Retina (tissue), 1 donor: ENCODE results near the gene NUS1.
"Not testable (repeated sequence)": the region's sequence is repeated elsewhere in the genome, so short reads cannot be mapped to it uniquely, and the experiment has no call there.

ENCODE experiments used
- DNase-seq: peaks from one replicate; pipeline ENCODE4 v3.0.0-alpha.2; 2016

Gene NUS1

DNA sequence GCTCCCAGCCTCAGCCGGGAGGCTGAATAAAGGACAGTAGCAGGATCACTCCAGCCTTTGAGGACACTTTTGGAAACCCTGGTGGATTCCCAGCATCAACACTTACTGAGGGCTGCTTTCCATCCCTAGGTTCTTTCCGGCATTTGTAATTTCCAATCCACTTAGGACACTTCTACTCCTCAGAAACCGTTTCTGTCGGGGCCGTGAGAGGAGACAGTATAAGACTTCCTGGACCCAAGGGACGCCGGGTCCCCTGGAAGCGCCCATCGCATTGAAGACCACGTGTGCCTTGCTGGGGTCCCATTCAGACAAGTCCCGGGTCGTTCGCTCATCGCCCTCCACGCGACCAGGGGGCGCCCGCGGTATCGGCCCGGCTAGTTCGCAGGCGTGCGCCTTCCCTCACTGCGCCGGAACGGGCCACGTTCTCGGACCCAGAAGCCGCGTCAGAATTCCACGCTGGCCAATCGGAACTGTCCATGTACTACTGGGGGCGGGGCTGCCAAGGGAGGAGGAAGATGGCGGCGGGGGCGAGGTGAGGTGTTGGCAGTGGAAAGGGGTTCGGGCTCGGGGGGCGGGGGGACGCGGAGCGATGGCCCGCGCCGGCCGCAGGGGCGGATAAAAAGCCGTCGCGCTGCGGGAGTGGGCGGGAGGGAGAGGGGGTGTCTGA, at the start of gene NUS1:
NUS1 (plus strand) TSS at position 479 of the 667 bp plus-strand sequence. CDS start 202 bp downstream, outside the sequence.
- peak; percentile 97 for DNase-seq

GRCh38 chr6:117627533-117627932, 47.7 kb upstream of the NUS1 start:
- DNase-seq: no peak

- no peak for DNase-seq
These were observed 46.1 kb upstream of the NUS1 start for GRCh38 chr6:117629119-117629660.

- DNase-seq: no peak
These were observed 37.5 kb upstream of the NUS1 start for GRCh38 chr6:117637770-117638169.

DNA sequence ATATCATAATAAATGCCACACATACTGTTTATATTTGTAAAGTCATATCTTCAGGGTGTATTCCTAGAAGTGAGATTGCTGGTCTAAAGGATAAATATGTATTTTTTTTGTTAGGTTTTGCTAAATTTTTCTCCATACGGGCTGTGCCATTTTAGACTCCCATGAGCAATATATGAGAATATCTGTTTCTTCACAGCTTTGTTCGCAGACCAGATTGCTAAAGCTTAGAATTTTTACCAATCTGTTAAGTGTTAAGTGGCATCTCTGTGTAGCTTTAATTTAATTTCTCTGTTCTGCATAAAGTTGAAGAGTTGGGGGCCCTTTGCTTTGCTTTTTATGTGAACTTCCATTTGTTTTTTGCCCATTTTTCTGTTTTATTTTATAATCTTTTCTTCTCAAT, 32.3 kb upstream of the NUS1 start:
- DNase-seq: no peak

- DNase-seq: not testable (repeated sequence)
These were observed 23.3 kb upstream of the NUS1 start for GRCh38 chr6:117651984-117652383.

GRCh38 chr6:117653949-117654348, 21.3 kb upstream of the NUS1 start:
- DNase-seq: no peak

- no peak for DNase-seq
These were observed 19.9 kb upstream of the NUS1 start for GRCh38 chr6:117655380-117655779.

GRCh38 chr6:117666881-117667280, 8.4 kb upstream of the NUS1 start:
- DNase-seq: no peak

DNA sequence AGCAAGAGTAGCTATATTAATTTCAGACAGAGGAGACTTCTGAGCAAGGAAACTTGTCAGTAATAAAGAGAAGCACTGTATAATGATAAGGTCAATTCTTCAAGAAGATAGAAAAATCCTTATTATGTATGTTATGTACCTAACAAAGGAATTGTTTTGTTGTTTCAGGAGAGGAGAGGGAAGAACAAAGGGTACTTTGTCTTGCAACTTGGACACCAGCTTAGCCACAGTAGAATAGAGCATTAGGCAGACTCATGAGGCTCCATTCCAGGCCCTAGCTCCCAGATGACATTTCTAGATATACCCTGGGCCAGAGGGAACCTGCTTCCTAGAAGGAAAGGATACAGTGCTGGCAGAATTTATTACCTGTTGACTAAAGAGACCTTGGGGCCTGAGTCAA, 6.5 kb upstream of the NUS1 start:
- DNase-seq: no peak

DNA sequence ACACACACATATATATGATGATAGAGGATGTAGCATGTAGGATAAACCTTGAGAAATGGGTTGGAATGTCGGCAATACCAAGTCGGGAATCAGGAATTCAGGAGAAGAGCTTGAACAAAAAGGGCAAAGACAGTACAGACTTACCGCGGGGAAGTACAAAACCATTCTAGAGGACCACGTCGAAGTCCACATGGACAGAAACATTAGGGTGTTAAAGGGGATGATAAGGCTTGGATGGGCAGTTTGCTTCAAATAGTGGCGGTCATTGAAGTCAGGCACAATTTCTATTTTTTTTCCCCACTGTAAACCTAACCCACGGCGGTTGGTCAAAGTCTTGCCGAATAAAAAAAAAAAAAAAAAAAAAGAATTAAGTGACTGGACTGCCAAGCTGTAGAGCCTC, 766 bp upstream of the NUS1 start:
- no peak for DNase-seq

DNA sequence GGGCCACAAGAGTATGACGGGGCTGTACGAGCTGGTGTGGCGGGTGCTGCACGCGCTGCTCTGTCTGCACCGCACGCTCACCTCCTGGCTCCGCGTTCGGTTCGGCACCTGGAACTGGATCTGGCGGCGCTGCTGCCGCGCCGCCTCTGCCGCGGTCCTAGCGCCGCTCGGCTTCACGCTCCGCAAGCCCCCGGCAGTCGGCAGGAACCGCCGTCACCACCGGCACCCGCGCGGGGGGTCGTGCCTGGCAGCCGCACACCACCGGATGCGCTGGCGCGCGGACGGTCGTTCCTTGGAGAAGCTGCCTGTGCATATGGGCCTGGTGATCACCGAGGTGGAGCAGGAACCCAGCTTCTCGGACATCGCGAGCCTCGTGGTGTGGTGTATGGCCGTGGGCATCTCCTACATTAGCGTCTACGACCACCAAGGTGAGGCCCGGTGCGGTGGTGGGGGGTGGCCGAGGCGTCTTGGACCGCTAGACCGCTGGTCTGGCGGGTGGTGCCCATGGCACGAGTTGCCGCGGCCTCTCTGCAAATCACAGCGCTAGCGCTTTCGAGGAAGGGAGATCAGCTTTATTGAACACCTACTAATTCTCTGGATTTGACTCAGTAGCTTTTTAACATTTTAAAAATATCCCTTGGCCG, 511 bp downstream of the NUS1 start:
- peak; percentile 75 for DNase-seq

DNA sequence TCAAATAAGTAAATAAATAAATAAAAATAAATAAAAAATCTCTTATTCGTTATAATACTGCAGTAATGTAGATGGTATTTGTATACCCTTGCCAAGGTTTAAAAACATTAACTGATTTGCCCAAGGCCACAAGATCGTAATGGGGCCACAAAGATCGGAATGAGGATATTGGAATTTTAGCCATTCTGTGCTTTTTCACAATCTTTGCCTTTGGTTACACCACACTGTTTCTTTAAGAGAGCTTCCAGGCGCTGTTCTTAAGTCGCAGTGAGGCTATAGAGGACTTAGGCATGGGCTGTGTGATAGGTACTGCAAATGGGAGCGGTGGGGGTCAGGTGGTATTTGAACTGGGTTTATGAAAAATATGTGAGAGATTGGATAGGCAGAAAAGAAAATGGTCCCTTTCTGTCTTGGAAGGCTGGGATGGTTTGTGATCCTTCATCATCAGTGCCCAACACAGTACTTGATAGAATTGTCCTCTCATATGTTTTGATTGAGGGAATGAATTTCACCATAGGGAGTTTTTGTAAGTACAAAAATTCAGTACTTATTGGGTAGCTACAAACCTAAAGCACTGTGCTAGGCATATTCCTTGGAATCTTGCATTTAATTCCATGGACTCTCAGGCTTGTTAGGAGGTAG, 1.4 kb downstream of the NUS1 start:
- DNase-seq: no peak

GRCh38 chr6:117677553-117678141, 2.4 kb downstream of the NUS1 start:
- no peak for DNase-seq

- no peak for DNase-seq
These were observed 6.0 kb downstream of the NUS1 start for GRCh38 chr6:117681162-117681741.

GRCh38 chr6:117684749-117685148, 9.5 kb downstream of the NUS1 start:
- no peak for DNase-seq

DNA sequence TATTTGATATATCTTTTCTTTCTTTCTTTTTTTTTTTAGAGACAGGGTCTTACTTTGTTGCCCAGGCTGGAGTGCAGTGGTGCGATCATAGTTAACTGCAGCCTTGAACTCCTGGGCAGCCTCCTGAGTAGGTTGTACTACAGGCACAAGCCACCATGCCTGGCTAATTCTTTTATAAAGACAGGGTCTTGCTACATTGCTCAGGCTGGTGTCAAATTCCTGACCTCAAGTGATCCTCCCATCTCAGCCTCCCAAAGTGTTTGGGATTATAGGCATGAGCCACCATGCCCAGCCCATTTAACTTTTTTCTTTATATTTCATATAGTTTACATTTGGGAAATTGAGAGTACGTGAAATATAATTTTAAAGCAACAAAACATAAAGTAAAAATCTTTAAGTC, 10.1 kb downstream of the NUS1 start:
- no peak for DNase-seq

DNA sequence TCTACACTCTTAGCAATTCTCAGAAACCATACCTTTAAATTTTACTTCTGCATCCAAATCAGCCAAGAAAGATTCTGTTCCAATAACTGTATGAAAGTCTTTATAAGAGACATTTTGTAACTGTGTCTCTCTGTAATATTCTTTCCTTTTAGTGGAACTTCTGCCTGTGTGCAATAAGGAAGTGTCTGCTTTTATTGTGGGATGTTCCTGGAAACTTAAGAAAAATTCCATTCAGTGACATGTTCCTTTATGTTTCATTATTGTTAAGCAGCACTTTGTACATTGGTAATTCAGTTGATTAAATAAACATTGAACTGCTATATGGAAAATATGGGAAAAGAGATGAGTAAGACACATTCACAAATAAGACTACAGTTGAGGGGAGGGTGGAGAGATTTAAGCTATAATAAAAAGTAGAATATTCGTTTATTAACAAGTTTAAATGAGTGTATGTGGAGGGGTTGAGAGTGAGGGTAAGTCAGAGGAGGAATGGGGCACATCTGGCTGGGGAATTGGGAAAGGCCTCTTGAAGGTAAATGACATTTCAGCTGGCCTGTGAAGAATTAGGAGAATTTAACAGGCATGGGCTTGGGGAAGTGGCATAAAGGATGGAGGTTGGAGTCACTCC, 11.9 kb downstream of the NUS1 start:
- DNase-seq: no peak

GRCh38 chr6:117689584-117689983, 14.3 kb downstream of the NUS1 start:
- DNase-seq: not testable (repeated sequence)

DNA sequence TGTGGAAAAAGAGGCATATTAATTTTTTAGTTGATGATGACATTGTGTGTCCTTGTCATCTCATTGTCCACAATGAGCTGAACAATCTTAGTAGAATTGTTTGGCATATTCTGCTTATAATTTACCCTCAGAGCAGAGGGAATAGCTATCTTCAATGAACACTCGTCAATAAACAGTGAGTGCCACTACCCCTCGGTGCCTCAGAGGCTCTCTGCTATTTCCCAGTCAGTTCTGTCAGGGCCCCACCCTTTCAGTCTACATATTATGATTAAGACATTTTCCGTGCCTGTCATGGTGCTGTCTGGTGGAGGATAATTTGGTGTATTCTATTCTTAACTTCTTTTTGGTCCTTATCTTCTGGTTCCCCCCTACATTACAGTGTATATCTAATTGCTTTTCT, 31.2 kb downstream of the NUS1 start:
- no peak for DNase-seq

GRCh38 chr6:117706936-117707509, 31.8 kb downstream of the NUS1 start:
- DNase-seq: not testable (repeated sequence)

GRCh38 chr6:117711369-117711768, 36.1 kb downstream of the NUS1 start:
- DNase-seq: no peak
